Coronary artery (tissue), 2 donors: Measurements from ENCODE around the gene ATP7A.

Source experiments
- DNase-seq: peaks from one replicate; pipeline ENCODE4 v3.0.0-alpha.2; 2017; ENCODE audit warnings: low spot score
- H3K27ac ChIP-seq, 2 donors: fragments of 200-600 bp; sonication (generic); one replicate each; pipeline ENCODE4 v1.5.1; 2016 to 2019
- H3K4me3 ChIP-seq: fragments of 200-600 bp; sonication (generic); 2 replicates; pipeline ENCODE4 v1.5.1; 2016; ENCODE audit warnings: mild to moderate bottlenecking, moderate library complexity
- CTCF ChIP-seq: fragments of 200-600 bp; sonication (generic); IDR thresholded peaks from one replicate; pipeline ENCODE4 v1.5.1; 2019; ENCODE audit warnings: antibody characterized with exemption

The ATP7A gene

GRCh38 chrX:77945910-77946545 lies 35.5 kb downstream of the ATP7A start:
- TF ChIP-seq CTCF, result no peak
- no peak for DNase-seq
- Histone ChIP-seq H3K27ac (no peak overlapping the region), H3K4me3 (no peak overlapping the region)

- DNase-seq, result no peak
- Histone ChIP-seq H3K4me3 (no peak overlapping the region), H3K27ac (no peak overlapping the region)
- no peak for TF ChIP-seq CTCF
Measured at GRCh38 chrX:77946571-77946970, 36.1 kb downstream of the ATP7A start.

- Histone ChIP-seq H3K4me3 (no peak overlapping the region), H3K27ac (no peak overlapping the region)
- no peak for DNase-seq
- no peak for TF ChIP-seq CTCF
Measured at GRCh38 chrX:77949840-77950239, 39.3 kb downstream of the ATP7A start.

- DNase-seq, result no peak
- Histone ChIP-seq H3K27ac (no peak overlapping the region), H3K4me3 (no peak overlapping the region)
- no peak for TF ChIP-seq CTCF
Measured at GRCh38 chrX:77952173-77952572, 41.7 kb downstream of the ATP7A start.

- H3K4me3 ChIP-seq, result no peak overlapping the region
- DNase-seq, result no peak
- TF ChIP-seq CTCF, result no peak
- no peak overlapping the region for H3K27ac ChIP-seq
Measured at GRCh38 chrX:77953302-77953701, 42.8 kb downstream of the ATP7A start.

GRCh38 chrX:77953708-77954107 lies 43.2 kb downstream of the ATP7A start:
- DNase-seq, result no peak
- Histone ChIP-seq H3K27ac (no peak overlapping the region), H3K4me3 (no peak overlapping the region)
- TF ChIP-seq CTCF, result no peak

- DNase-seq, result no peak
- no peak overlapping the region for H3K27ac ChIP-seq
- TF ChIP-seq CTCF, result no peak
- no peak overlapping the region for H3K4me3 ChIP-seq
Measured at GRCh38 chrX:77960567-77960966, 50.1 kb downstream of the ATP7A start.
